KOPT-K1 (cell line): ENCODE measurements around the gene DNASE1.
"Not testable (repeated sequence)": the region's sequence is repeated elsewhere in the genome, so short reads cannot be mapped to it uniquely, and the experiment has no call there.

ENCODE experiments used
- H3K27ac ChIP-seq: fragments of 200-600 bp; sonication (generic); 2 replicates; pipeline ENCODE4 v1.5.1; 2016; ENCODE audit warnings: antibody characterized with exemption, mild to moderate bottlenecking, low read depth, low read length; ENCODE audit not compliant: poor library complexity, severe bottlenecking
- H3K36me3 ChIP-seq: fragments of 200-600 bp; sonication (generic); 2 replicates; pipeline ENCODE4 v1.5.1; 2017; ENCODE audit warnings: antibody characterized with exemption, mild to moderate bottlenecking, low read length, moderate library complexity; ENCODE audit not compliant: insufficient read depth
- H3K9me3 ChIP-seq: fragments of 200-600 bp; sonication (generic); 2 replicates; pipeline ENCODE4 v1.5.1; 2017; ENCODE audit warnings: antibody characterized with exemption, low read length, mild to moderate bottlenecking; ENCODE audit not compliant: insufficient read depth, poor library complexity, severe bottlenecking

The DNASE1 gene

DNA sequence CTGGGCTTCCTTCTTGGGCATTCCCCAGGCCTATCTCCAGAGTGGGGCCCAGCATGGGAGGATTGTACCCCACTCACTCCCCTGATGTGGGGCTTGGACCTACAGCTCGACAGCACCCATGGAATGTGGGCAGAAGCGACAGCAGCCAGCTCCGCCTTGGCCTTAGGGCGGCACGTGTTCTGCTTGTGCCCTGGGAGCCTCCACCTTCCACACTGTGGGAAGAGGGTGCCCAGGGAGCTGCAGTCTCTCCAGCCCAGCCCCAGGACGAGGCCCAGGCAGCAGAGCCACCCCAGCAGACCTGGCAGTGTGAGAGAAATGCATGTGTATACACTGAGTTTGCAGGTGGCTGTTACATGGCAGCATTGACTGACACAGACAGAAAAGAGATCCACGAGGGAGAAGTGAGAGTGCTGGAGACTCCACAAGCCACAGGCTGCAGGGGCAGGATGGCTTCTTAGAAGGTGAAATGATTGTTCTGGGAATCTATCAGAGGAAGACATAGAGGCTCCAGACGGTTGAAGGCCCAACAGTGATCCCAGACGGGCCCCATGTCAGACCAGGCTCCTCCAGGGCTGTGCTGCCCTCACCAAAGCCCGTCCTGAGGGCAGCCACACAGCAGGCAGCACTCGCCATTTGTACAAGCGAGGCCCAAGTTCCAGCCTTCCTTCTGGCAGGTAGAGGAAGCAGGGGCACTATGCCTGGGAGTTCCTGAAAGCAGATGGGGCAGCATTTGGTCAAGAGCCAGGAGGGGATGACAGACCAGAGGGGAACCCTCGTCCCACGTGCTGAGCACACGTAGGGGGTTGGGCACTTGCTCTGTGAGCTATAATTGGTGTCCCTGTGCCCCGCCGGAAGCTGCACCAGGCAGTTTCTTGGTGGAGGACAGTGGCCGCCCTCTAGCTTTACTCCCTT is 2.8 kb upstream of the DNASE1 start:
- Histone ChIP-seq H3K9me3 (no peaks in the 10 kb centered on the region), H3K36me3 (peaks cover 58% of the 10 kb centered on the region), H3K27ac (no peak overlapping the region)

DNA sequence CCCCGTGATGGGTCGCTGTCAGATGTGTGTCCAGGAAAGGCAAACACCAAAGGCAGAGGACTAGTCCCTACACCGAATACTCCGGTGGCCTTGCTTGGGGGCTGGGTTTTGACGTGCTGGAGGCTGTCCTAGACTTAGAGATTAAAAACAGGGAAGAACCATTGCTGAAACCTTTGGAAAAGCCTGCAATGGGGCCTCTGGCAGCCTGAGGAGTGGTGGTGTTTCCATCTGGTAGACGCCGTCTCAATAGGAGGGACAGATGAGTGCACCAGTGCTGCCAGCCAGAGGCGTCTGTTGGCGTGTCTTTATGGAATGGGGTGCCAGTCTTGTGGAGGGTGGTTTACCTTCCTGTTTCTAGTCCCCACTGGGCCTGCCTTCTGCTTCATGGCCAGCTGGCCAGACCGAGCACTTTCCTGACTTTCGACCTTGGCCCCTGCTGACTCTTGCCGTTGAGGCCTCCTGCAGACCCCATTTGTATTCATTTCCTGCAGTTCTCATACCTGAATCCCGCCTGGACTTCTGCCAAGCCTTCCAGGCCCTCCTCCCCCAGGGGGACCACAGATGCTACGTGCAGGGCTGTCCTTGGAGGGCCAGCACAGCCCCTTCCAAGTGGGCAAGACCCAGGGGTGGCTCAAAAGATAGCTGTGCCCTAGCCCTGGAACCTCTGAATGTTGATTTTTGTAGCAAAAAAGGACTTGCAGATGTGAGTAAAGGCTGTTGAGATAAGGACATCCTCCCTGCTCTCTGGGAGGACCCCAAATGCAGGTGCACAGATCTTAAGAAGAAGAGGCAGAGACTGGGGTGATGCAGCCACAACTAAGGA is 1.9 kb upstream of the DNASE1 start:
- Histone ChIP-seq H3K9me3 (no peaks in the 10 kb centered on the region), H3K36me3 (peaks cover 67% of the 10 kb centered on the region), H3K27ac (no peak overlapping the region)

DNA sequence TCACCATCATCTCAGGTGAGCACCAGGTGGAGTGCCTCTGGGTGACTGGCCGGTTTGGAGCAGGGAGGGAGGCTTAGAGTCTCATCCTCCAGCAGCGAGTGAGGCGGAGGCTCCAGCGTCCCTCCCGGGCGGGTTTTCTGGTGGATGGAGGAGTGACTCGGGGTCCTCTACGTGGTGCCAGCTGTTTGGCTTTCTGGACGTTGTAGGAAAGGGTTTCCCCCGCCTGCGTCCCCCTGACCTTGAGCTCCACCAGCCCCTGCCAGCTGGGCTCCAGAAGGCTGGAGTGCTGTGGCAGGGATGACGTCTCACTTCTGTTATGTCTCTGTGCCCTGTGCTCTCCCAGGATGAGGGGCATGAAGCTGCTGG is 522 bp downstream of the DNASE1 start:
- H3K9me3 ChIP-seq, result no peaks in the 10 kb centered on the region
- peaks cover 91% of the 10 kb centered on the region for H3K36me3 ChIP-seq
- no peak overlapping the region for H3K27ac ChIP-seq

DNA sequence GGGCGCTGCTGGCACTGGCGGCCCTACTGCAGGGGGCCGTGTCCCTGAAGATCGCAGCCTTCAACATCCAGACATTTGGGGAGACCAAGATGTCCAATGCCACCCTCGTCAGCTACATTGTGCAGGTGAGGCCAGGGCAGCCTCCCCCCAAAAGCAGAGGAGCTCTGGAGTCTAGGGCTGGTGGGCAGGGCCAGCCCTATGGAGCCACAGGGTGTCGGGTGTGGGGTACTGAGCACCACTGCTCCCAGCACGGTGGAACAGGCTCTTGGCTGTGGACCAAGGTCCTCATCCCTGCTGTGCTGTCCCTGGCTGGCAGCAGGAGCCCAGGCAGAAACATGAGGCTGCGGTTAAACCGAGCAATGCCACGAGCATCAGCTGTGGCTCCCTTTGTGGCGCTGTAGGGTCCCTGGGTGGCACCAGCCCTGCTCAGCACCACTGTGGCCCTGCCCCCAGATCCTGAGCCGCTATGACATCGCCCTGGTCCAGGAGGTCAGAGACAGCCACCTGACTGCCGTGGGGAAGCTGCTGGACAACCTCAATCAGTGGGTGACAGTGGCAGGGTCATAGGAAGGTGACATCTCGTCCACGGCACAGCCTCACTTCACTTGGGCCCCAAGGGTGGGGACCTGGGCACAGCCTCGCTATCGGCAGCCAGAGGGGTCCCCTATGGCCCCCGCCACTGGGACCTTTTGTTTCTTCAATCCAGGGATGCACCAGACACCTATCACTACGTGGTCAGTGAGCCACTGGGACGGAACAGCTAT is 1.1 kb downstream of the DNASE1 start:
- Histone ChIP-seq H3K9me3 (no peaks in the 10 kb centered on the region), H3K36me3 (peaks cover 97% of the 10 kb centered on the region), H3K27ac (no peak overlapping the region)

DNA sequence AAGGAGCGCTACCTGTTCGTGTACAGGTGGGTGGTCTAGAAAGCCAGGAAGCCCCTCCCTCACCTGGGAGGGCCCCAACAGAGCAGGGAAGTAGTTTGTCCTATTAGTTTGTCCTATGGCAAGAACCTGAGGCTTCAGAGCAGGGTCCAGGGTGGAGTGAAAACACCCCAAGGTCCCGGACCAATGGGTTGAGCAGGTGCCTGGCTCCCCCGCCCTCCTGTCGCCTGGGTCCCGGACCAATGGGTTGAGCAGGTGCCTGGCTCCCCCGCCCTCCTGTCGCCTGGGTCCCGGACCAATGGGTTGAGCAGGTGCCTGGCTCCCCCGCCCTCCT is 1.6 kb downstream of the DNASE1 start:
- peaks cover 97% of the 10 kb centered on the region for H3K36me3 ChIP-seq
- H3K27ac ChIP-seq, H3K9me3 ChIP-seq: not testable (repeated sequence)

DNA sequence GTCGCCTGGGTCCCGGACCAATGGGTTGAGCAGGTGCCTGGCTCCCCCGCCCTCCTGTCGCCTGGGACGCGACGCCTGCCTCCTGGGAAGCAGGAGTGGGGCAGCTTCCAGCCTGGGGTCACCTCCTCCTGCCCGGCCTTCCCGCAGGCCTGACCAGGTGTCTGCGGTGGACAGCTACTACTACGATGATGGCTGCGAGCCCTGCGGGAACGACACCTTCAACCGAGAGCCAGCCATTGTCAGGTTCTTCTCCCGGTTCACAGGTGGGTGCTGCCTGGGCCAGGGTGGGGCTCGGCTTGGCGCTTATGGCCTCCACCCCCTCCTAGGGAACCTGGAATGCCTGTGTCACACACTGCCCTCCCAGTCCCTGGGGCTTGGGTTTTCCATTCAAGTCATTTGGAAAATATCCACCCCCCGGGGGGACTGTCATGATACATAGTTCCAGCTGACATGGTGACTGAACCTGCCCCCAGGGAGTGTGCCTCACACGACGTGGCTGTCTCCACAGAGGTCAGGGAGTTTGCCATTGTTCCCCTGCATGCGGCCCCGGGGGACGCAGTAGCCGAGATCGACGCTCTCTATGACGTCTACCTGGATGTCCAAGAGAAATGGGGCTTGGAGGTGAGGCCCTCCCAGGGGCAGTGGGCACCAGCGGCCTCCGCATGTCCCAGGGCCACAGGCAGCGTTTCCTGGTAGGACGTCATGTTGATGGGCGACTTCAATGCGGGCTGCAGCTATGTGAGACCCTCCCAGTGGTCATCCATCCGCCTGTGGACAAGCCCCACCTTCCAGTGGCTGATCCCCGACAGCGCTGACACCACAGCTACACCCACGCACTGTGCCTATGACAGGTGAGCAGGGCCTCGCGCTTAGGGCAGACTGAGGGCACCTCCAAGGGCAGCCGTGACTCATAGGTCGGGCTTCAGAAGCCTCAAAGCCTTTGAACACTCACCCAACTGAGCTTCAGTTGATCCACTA is 2.3 kb downstream of the DNASE1 start:
- H3K36me3 ChIP-seq, result peaks cover 97% of the 10 kb centered on the region
- no peak overlapping the region for H3K27ac ChIP-seq
- no peaks in the 10 kb centered on the region for H3K9me3 ChIP-seq

DNA sequence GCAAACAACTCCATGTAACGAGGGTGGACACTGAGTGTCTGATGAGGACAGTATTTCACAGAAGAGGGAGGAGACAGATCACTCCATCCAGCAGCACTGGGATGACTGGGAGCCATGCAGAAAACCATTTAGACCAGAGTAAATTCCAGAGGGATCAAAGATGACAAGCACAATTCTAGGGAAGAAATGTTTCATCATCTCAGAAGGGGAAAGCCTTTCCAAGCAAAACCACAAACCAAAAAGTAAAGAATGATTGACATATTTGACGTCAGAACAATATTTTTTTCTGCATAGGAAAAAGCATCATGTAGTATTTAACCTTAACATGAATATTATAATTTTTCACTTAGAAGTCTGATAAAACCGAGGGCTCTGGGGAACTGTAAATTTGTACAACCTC is 4.8 kb downstream of the DNASE1 start:
- no peaks in the 10 kb centered on the region for H3K9me3 ChIP-seq
- H3K36me3 ChIP-seq, result peaks cover 100% of the 10 kb centered on the region
- no peak overlapping the region for H3K27ac ChIP-seq

DNA sequence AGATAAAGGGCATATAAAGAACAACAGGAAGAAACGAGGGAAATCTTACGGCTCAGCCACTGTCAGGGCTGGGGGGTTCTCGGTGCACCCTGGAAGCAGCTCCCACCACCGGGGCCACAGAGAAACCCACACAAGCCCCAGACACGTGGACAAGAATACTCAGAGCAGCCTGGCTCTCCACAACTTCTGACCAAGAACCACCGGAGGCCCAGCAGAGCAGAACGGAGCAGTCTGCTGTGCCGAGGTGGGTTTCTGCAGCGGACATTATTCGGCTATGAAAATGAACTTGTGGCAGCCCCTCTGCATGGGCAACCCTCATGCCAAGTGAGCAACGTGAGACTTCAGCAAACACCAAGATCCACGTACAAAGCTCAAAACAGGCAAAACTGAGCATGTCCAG is 6.8 kb downstream of the DNASE1 start:
- Histone ChIP-seq H3K36me3 (peaks cover 89% of the 10 kb centered on the region), H3K27ac (no peak overlapping the region), H3K9me3 (no peaks in the 10 kb centered on the region)

DNA sequence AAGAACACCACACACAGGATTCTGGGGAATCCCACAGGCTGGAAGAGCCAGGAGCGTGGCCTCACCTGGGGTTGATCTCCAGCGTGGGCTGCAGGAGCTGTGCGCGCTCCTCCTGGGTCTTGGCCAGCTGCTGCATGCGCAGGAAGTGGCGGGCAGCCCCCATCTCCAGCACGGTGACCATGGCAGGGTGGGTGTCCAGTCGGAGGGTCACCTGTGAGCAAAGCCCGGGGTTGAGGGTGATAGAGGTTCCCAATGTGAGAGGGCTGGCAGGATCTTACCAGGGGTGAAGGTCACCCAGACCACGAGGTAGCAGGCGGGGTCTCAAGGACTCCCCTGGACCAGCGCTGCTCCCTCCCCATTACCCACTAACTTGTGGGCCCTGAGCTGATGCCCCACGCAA is 7.4 kb downstream of the DNASE1 start:
- Histone ChIP-seq H3K36me3 (peaks cover 86% of the 10 kb centered on the region), H3K9me3 (no peaks in the 10 kb centered on the region), H3K27ac (no peak overlapping the region)

DNA sequence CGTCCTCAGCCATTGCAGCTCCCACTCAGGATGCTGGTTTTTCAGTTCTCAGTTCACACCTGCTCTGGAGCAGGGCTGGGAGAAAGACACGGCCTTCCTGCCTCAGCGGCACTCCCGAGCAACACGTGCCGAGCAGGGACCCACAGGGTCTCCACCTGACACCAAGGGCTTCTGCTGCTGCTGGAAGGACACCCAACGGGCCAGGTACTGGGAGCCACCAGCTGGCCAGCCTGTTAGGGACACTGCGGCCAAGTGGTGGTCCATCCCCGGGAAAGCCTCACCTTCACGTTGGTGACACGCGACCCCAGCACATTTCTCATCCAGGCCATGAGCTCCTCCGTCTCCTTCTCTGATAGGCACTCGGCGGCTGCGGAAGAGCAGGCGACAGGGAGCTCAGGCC is 8.1 kb downstream of the DNASE1 start:
- Histone ChIP-seq H3K9me3 (no peaks in the 10 kb centered on the region), H3K27ac (no peak overlapping the region), H3K36me3 (peaks cover 83% of the 10 kb centered on the region)

DNA sequence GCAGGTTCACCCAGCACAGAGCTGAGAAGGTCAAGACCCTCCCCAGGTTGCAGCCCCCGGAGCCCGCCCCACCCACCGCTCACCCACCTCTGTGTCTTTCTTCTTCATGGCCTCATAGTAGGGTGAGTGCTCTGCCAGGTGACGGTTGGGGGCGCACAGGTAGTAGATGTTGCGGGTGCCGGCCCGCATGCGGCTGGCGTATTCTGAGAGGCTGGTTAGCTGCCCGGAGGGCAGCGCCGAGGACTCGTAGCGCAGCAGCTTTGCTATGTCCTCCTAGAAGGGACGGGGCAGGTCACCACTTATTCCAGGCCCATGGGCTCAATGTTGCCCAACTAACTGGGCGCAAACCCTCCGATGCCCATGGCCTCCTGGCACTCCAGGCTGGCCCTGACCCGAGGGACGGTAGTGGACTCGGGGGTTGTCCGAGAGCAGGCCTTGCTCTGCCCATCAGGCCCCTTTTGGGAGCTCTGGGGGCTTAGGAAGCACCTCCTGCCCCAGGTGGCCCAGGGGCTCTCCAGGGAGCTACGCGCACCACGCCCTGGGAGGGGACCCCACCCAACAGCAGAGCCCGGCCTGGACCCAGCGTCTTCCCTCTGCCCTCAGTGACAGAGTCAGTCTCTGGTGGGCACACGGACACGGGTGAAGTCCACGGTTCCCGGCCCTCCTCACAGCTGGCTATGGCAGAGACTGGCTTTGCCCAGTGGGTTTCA is 9.9 kb downstream of the DNASE1 start:
- Histone ChIP-seq H3K27ac (no peak overlapping the region), H3K9me3 (no peaks in the 10 kb centered on the region), H3K36me3 (peaks cover 78% of the 10 kb centered on the region)

DNA sequence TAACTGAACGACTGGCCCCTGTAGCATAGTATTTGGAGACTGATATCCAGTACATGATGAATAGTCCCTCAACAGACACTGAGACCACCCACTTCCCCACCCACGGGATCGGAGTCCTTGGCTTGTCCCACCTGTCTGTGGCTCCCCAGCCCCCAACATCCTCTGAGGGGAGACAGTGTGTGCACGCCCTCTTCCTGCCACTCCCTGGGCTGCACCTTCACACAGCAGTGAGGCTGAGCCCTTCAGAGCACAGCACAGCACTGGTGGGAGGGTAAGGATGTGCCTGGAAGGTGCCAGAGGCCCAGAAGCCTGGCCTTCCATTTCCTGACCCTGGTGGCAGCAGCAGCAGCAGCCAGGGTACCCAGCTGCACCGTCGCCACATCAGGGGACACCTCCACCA is 11.0 kb downstream of the DNASE1 start:
- Histone ChIP-seq H3K27ac (peak overlapping the region; percentile 30), H3K9me3 (no peaks in the 10 kb centered on the region), H3K36me3 (peaks cover 68% of the 10 kb centered on the region)

DNA sequence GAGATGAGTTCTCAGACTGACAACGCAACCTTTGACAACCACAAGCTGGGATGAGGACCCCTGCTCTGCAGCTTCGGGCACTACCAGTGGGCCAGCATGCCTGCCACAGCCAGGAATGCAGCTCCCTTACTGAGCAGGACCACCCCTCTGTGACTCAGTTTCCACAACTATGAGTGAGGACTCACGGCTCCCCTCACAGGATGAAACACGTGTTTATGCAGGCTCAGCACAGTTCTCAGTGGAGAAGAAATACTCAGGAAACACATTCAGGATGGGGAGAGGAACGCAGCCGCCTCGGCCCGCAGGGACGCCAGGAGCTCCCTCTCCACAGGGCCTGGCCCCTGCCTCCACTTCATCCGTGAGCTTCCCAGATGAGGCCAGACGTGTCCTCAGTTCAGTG is 14.1 kb downstream of the DNASE1 start:
- Histone ChIP-seq H3K36me3 (peaks cover 67% of the 10 kb centered on the region), H3K27ac (no peak overlapping the region), H3K9me3 (no peaks in the 10 kb centered on the region)

DNA sequence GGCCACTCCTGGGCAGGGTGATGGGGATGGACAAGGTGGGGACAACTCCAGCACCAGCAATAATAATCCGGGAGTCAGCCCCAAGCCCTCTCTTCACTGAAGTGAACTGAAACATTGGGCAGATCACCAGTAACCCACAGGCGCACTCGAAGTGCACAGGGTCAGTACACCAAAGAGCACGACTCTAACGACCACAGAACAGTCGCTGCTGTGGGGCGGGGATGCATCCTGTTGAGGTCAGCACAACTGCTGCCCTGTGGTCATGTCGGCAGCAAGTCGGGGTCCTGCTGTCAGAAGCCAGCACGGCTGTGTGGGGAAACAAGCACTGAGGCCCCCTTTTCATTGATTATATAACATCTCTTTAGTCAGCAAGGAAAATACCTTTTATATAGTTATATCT is 14.6 kb downstream of the DNASE1 start:
- Histone ChIP-seq H3K36me3 (peaks cover 67% of the 10 kb centered on the region), H3K27ac (no peak overlapping the region), H3K9me3 (no peaks in the 10 kb centered on the region)
